DOHH2 (cell line): ENCODE results near the gene MAG.

ENCODE experiments used
- EZH2phosphoT487 ChIP-seq: fragments of 200-600 bp; sonication (generic); IDR thresholded peaks from 2 replicates; pipeline ENCODE4 v1.6.1; 2017; ENCODE audit warnings: borderline replicate concordance, mild to moderate bottlenecking, antibody characterized with exemption, low read length, moderate library complexity, mixed read lengths
- TF ChIP-seq, protein P1 (sequence below): fragments of 200-600 bp; sonication (generic); IDR thresholded peaks from one replicate; pipeline ENCODE4 v1.5.1; 2014; ENCODE audit warnings: antibody characterized with exemption, mild to moderate bottlenecking, low read depth, low read length; ENCODE audit not compliant: poor library complexity, severe bottlenecking

GRCh38 chr19:35362261-35363000 lies 70.5 kb downstream of the MAG start:
- TF ChIP-seq, protein P1, sequence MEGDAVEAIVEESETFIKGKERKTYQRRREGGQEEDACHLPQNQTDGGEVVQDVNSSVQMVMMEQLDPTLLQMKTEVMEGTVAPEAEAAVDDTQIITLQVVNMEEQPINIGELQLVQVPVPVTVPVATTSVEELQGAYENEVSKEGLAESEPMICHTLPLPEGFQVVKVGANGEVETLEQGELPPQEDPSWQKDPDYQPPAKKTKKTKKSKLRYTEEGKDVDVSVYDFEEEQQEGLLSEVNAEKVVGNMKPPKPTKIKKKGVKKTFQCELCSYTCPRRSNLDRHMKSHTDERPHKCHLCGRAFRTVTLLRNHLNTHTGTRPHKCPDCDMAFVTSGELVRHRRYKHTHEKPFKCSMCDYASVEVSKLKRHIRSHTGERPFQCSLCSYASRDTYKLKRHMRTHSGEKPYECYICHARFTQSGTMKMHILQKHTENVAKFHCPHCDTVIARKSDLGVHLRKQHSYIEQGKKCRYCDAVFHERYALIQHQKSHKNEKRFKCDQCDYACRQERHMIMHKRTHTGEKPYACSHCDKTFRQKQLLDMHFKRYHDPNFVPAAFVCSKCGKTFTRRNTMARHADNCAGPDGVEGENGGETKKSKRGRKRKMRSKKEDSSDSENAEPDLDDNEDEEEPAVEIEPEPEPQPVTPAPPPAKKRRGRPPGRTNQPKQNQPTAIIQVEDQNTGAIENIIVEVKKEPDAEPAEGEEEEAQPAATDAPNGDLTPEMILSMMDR = no peak
- no peak for TF ChIP-seq EZH2phosphoT487
